Measurements from ENCODE around the gene ACACB.

ACACB gene

GRCh38 chr12:109304485-109304884 lies 188.1 kb downstream of the ACACB start:
- no peak for DNase-seq (ENCODE audit: low read depth)
- H3K4me3 ChIP-seq (replicated peaks; ENCODE audit: low read depth, low read length) = no peak overlapping the region
- TF ChIP-seq CTCF (IDR thresholded peaks at IDR 0.05; ENCODE audit: low read length, missing control alignments) = no peak

- no peak overlapping the region for H3K4me3 ChIP-seq (replicated peaks; ENCODE audit: low read depth, low read length)
- DNase-seq (ENCODE audit: low read depth) = no peak
- TF ChIP-seq CTCF (IDR thresholded peaks at IDR 0.05; ENCODE audit: low read length, missing control alignments) = no peak
Observed at GRCh38 chr12:109305547-109305946, 189.2 kb downstream of the ACACB start.

- DNase-seq (ENCODE audit: low read depth) = no peak
Observed at GRCh38 chr12:109307051-109307450, 190.7 kb downstream of the ACACB start.

GRCh38 chr12:109308534-109309380 lies 192.4 kb downstream of the ACACB start, which contains the start of gene FOXN4:
Gene FOXN4 (minus strand): TSS chr12:109309284. CDS start chr12:109308321, 963 bp downstream.
- no peak for DNase-seq (ENCODE audit: low read depth)
- no peak within 1 kb of the TSS for H3K4me3 ChIP-seq (replicated peaks; ENCODE audit: low read depth, low read length)
- no peak for TF ChIP-seq CTCF (IDR thresholded peaks at IDR 0.05; ENCODE audit: low read length, missing control alignments)

More at GRCh38 chr12:109307051-109307450, 190.7 kb downstream of the ACACB start:
- no peak for TF ChIP-seq CTCF (IDR thresholded peaks at IDR 0.05; ENCODE audit: low read length, missing control alignments)
- no peak overlapping the region for H3K4me3 ChIP-seq (replicated peaks; ENCODE audit: low read depth, low read length)

- TF ChIP-seq CTCF (IDR thresholded peaks at IDR 0.05; ENCODE audit: low read length, missing control alignments) = no peak
- no peak overlapping the region for H3K4me3 ChIP-seq (replicated peaks; ENCODE audit: low read depth, low read length)
- no peak for DNase-seq (ENCODE audit: low read depth)
Observed at GRCh38 chr12:109309381-109310246, 193.2 kb downstream of the ACACB start.

- no peak for DNase-seq (ENCODE audit: low read depth)
- no peak for TF ChIP-seq CTCF (IDR thresholded peaks at IDR 0.05; ENCODE audit: low read length, missing control alignments)
- no peak overlapping the region for H3K4me3 ChIP-seq (replicated peaks; ENCODE audit: low read depth, low read length)
Observed at GRCh38 chr12:109310247-109311125, 194.1 kb downstream of the ACACB start.

Data from fibroblast of pulmonary artery (primary cell).